T-helper 17 cell (primary cell): ENCODE results near the gene PSMB5. TPM values are rescaled to one million over a fixed set of nuclear protein-coding genes. Genes with fewer than 3 reads are reported as not detected.
"Not testable (repeated sequence)": the region's sequence is repeated elsewhere in the genome, so short reads cannot be mapped to it uniquely, and the experiment has no call there.

ENCODE experiments used
- ATAC-seq: fragments of 150-1000 bp; cut with Tn5 transposase; 2 replicates; pipeline ENCODE4 v1.10.0; 2021; ENCODE audit warnings: mild to moderate bottlenecking, moderate library complexity
- DNase-seq, 3 donors: peaks; one replicate each; pipeline versions ENCODE4 v3.0.0 to v3.0.0-alpha.2; 2020 to 2021
- H3K9me3 ChIP-seq: one replicate; pipeline ENCODE4 v1.7.0; 2013; ENCODE audit warnings: low read length, mild to moderate bottlenecking; ENCODE audit not compliant: control insufficient read depth, poor library complexity, severe bottlenecking
- H3K27ac Mint-ChIP-seq: one replicate; pipeline ENCODE4 v1.8.0; 2022; ENCODE audit warnings: mild to moderate bottlenecking, moderate library complexity, mixed read lengths
- H3K27me3 Mint-ChIP-seq: one replicate; pipeline ENCODE4 v1.8.0; 2022; ENCODE audit warnings: mixed read lengths
- H3K36me3 Mint-ChIP-seq: one replicate; pipeline ENCODE4 v1.8.0; 2022; ENCODE audit warnings: low read depth, mixed read lengths
- H3K4me1 Mint-ChIP-seq: one replicate; pipeline ENCODE4 v1.8.0; 2022; ENCODE audit warnings: mild to moderate bottlenecking, mixed read lengths
- H3K4me3 Mint-ChIP-seq: one replicate; pipeline ENCODE4 v1.8.0; 2022; ENCODE audit warnings: mild to moderate bottlenecking, moderate library complexity, mixed read lengths
- total RNA-seq, 4 donors: library from RNA in 2 of 4; stranded (reverse) in 2 of 4; gene quantifications; one replicate each; pipeline ENCODE4 v1.2.3 and lab custom pipeline; 2022 to 2026

PSMB5 gene
- total RNA-seq, 2 donors from 2014 or later, result 17.6 to 19.9 TPM

- Mint-ChIP-seq H3K4me1 (peaks cover 15% of the 10 kb centered on the region), H3K27me3 (no peaks in the 10 kb centered on the region), H3K36me3 (peaks cover 2% of the 10 kb centered on the region), H3K27ac (peak overlapping the region; percentile 96), H3K4me3 (peak overlapping the region; percentile 93)
- ATAC-seq, result no peak
- no peak for DNase-seq
- no peaks in the 10 kb centered on the region for H3K9me3 ChIP-seq
Observed at GRCh38 chr14:23009483-23009938, 25.2 kb downstream of the PSMB5 start.

GRCh38 chr14:23008831-23009230 is 25.9 kb downstream of the PSMB5 start:
- peak overlapping the region; percentile 50 for H3K4me3 Mint-ChIP-seq
- H3K27ac Mint-ChIP-seq, result peak overlapping the region; percentile 96
- H3K4me1 Mint-ChIP-seq, result peaks cover 15% of the 10 kb centered on the region
- no peaks in the 10 kb centered on the region for H3K27me3 Mint-ChIP-seq
- peaks cover 2% of the 10 kb centered on the region for H3K36me3 Mint-ChIP-seq
- ATAC-seq (no peak), DNase-seq (no peak)
- H3K9me3 ChIP-seq, result no peaks in the 10 kb centered on the region

GRCh38 chr14:23006544-23007419 is 27.9 kb downstream of the PSMB5 start:
- peak; percentile 95 for ATAC-seq
- Mint-ChIP-seq H3K4me1 (peaks cover 15% of the 10 kb centered on the region), H3K27ac (peak overlapping the region; percentile 96), H3K36me3 (peaks cover 2% of the 10 kb centered on the region), H3K27me3 (no peaks in the 10 kb centered on the region), H3K4me3 (peak overlapping the region; percentile 95)
- no peaks in the 10 kb centered on the region for H3K9me3 ChIP-seq
- DNase-seq, result peak; percentile 94 to 95 (median 95)

GRCh38 chr14:23006188-23006534 is 28.5 kb downstream of the PSMB5 start:
- peaks cover 13% of the 10 kb centered on the region for H3K4me1 Mint-ChIP-seq
- no peak for ATAC-seq
- H3K9me3 ChIP-seq, result no peaks in the 10 kb centered on the region
- peak overlapping the region; percentile 95 for H3K4me3 Mint-ChIP-seq
- H3K27ac Mint-ChIP-seq, result peak overlapping the region; percentile 96
- DNase-seq, result no peak
- H3K27me3 Mint-ChIP-seq, result no peaks in the 10 kb centered on the region
- peaks cover 2% of the 10 kb centered on the region for H3K36me3 Mint-ChIP-seq

- H3K27ac Mint-ChIP-seq, result peak overlapping the region; percentile 96
- no peaks in the 10 kb centered on the region for H3K27me3 Mint-ChIP-seq
- no peaks in the 10 kb centered on the region for H3K9me3 ChIP-seq
- H3K4me1 Mint-ChIP-seq, result peaks cover 12% of the 10 kb centered on the region
- no peak for DNase-seq
- no peak for ATAC-seq
- H3K4me3 Mint-ChIP-seq, result peak overlapping the region; percentile 95
- H3K36me3 Mint-ChIP-seq, result peaks cover 2% of the 10 kb centered on the region
Observed at GRCh38 chr14:23005451-23006187, 29.1 kb downstream of the PSMB5 start.

GRCh38 chr14:23004274-23004673 is 30.4 kb downstream of the PSMB5 start:
- ATAC-seq, H3K9me3 ChIP-seq, H3K27ac Mint-ChIP-seq, DNase-seq, H3K27me3 Mint-ChIP-seq, H3K4me1 Mint-ChIP-seq, H3K4me3 Mint-ChIP-seq, H3K36me3 Mint-ChIP-seq: not testable (repeated sequence)

- no peak for DNase-seq
- no peak overlapping the region for H3K27ac Mint-ChIP-seq
- no peak for ATAC-seq
- H3K4me1 Mint-ChIP-seq, result peaks cover 4% of the 10 kb centered on the region
- H3K9me3 ChIP-seq, result no peaks in the 10 kb centered on the region
- no peaks in the 10 kb centered on the region for H3K36me3 Mint-ChIP-seq
- no peaks in the 10 kb centered on the region for H3K27me3 Mint-ChIP-seq
- H3K4me3 Mint-ChIP-seq, result no peak overlapping the region
Observed at GRCh38 chr14:23002592-23002991, 32.1 kb downstream of the PSMB5 start.

GRCh38 chr14:23000860-23001259 is 33.8 kb downstream of the PSMB5 start:
- ATAC-seq, result no peak
- H3K9me3 ChIP-seq, result no peaks in the 10 kb centered on the region
- Mint-ChIP-seq H3K36me3 (peaks cover under 1% of the 10 kb centered on the region), H3K4me3 (no peak overlapping the region), H3K27me3 (no peaks in the 10 kb centered on the region), H3K27ac (no peak overlapping the region), H3K4me1 (peaks cover 4% of the 10 kb centered on the region)
- no peak for DNase-seq

GRCh38 chr14:22998329-22999012 is 36.2 kb downstream of the PSMB5 start:
- no peaks in the 10 kb centered on the region for H3K27me3 Mint-ChIP-seq
- H3K9me3 ChIP-seq, result no peaks in the 10 kb centered on the region
- H3K4me3 Mint-ChIP-seq, result no peak overlapping the region
- no peak overlapping the region for H3K27ac Mint-ChIP-seq
- ATAC-seq (no peak), DNase-seq (no peak)
- H3K4me1 Mint-ChIP-seq, result no peaks in the 10 kb centered on the region
- H3K36me3 Mint-ChIP-seq, result peaks cover 3% of the 10 kb centered on the region

- H3K27me3 Mint-ChIP-seq, result no peaks in the 10 kb centered on the region
- no peak overlapping the region for H3K4me3 Mint-ChIP-seq
- DNase-seq (no peak), ATAC-seq (no peak)
- H3K4me1 Mint-ChIP-seq, result no peaks in the 10 kb centered on the region
- H3K27ac Mint-ChIP-seq, result no peak overlapping the region
- H3K36me3 Mint-ChIP-seq, result peaks cover 5% of the 10 kb centered on the region
- no peaks in the 10 kb centered on the region for H3K9me3 ChIP-seq
Observed at GRCh38 chr14:22997676-22998323, 36.9 kb downstream of the PSMB5 start.

GRCh38 chr14:22996768-22997654 is 37.7 kb downstream of the PSMB5 start:
- Mint-ChIP-seq H3K36me3 (peaks cover 5% of the 10 kb centered on the region), H3K27me3 (no peaks in the 10 kb centered on the region), H3K4me3 (no peak overlapping the region), H3K27ac (no peak overlapping the region), H3K4me1 (no peaks in the 10 kb centered on the region)
- ATAC-seq (no peak), DNase-seq (no peak)
- H3K9me3 ChIP-seq, result no peaks in the 10 kb centered on the region
